ENCODE data around the gene MROH7. TPM values are rescaled to one million over a fixed set of nuclear protein-coding genes. Genes with fewer than 3 reads are reported as not detected.

MROH7 gene
- total and polyA plus RNA-seq, 2 donors from 2014 or later, result 3.8 to 5.4 TPM

GRCh38 chr1:54709547-54710292 lies 68.1 kb downstream of the MROH7 start:
- FAIRE-seq, result no peak
- no peak overlapping the region for H3K4me3 ChIP-seq (ENCODE audit: low read length in 3 of 3)

GRCh38 chr1:54710434-54710833 lies 68.8 kb downstream of the MROH7 start:
- Histone ChIP-seq H3K4me3 (ENCODE audit: low read length in 3 of 3) (no peak overlapping the region), H3K9me3 (ENCODE audit: control insufficient read depth in 2 of 3, insufficient read depth in 1 of 3, low read length in 3 of 3) (no peaks in the 10 kb centered on the region), H3K4me1 (ENCODE audit: control insufficient read depth in 2 of 3, insufficient read depth in 2 of 3, low read depth in 1 of 3, low read length in 3 of 3) (peaks cover 0 to 3% (median 0%) of the 10 kb centered on the region in 3 donors), H3K9ac (ENCODE audit: low read length in 3 of 3) (no peak overlapping the region), H3K27me3 (ENCODE audit: control insufficient read depth, insufficient read depth, low read length) (no peaks in the 10 kb centered on the region), H3K27ac (ENCODE audit: low read depth in 2 of 2, low read length in 2 of 2) (no peak overlapping the region), H3K36me3 (ENCODE audit: control insufficient read depth in 2 of 3, insufficient read depth in 3 of 3, low read length in 3 of 3) (no peaks in the 10 kb centered on the region)
- no peak for TF ChIP-seq CTCF (IDR thresholded peaks at IDR 0.05; ENCODE audit: borderline replicate concordance, extremely low read depth, insufficient read depth)
- DNase-seq, result no peak
- intact Hi-C loops (cut with DNase I), result no loop called here
- no peak for FAIRE-seq

More at GRCh38 chr1:54709547-54710292, 68.1 kb downstream of the MROH7 start:
- no peaks in the 10 kb centered on the region for H3K4me1 ChIP-seq (ENCODE audit: control insufficient read depth in 2 of 3, insufficient read depth in 2 of 3, low read depth in 1 of 3, low read length in 3 of 3)
- no peak overlapping the region for H3K9ac ChIP-seq (ENCODE audit: low read length in 3 of 3)
- no peak overlapping the region for H3K27ac ChIP-seq (ENCODE audit: low read depth in 2 of 2, low read length in 2 of 2)
- H3K27me3 ChIP-seq (ENCODE audit: control insufficient read depth, insufficient read depth, low read length), result no peaks in the 10 kb centered on the region
- H3K36me3 ChIP-seq (ENCODE audit: control insufficient read depth in 2 of 3, insufficient read depth in 3 of 3, low read length in 3 of 3), result no peaks in the 10 kb centered on the region
- TF ChIP-seq CTCF (IDR thresholded peaks at IDR 0.05; ENCODE audit: borderline replicate concordance, extremely low read depth, insufficient read depth), result no peak
- DNase-seq, result no peak
- intact Hi-C loops (cut with DNase I), result no loop called here
- no peaks in the 10 kb centered on the region for H3K9me3 ChIP-seq (ENCODE audit: control insufficient read depth in 2 of 3, insufficient read depth in 1 of 3, low read length in 3 of 3)

GRCh38 chr1:54710841-54711240 lies 69.3 kb downstream of the MROH7 start:
- Histone ChIP-seq H3K9me3 (ENCODE audit: control insufficient read depth in 2 of 3, insufficient read depth in 1 of 3, low read length in 3 of 3) (no peaks in the 10 kb centered on the region), H3K36me3 (ENCODE audit: control insufficient read depth in 2 of 3, insufficient read depth in 3 of 3, low read length in 3 of 3) (no peaks in the 10 kb centered on the region), H3K9ac (ENCODE audit: low read length in 3 of 3) (no peak overlapping the region), H3K27me3 (ENCODE audit: control insufficient read depth, insufficient read depth, low read length) (no peaks in the 10 kb centered on the region), H3K4me3 (ENCODE audit: low read length in 3 of 3) (no peak overlapping the region), H3K4me1 (ENCODE audit: control insufficient read depth in 2 of 3, insufficient read depth in 2 of 3, low read depth in 1 of 3, low read length in 3 of 3) (peaks cover 0 to 3% (median 0%) of the 10 kb centered on the region in 3 donors), H3K27ac (ENCODE audit: low read depth in 2 of 2, low read length in 2 of 2) (no peak overlapping the region)
- intact Hi-C loops (cut with DNase I), result no loop called here
- FAIRE-seq (no peak), DNase-seq (no peak)
- no peak for TF ChIP-seq CTCF (IDR thresholded peaks at IDR 0.05; ENCODE audit: borderline replicate concordance, extremely low read depth, insufficient read depth)
